Osteocyte (in vitro differentiated cells): ENCODE data around the gene HOXA10. TPM values are rescaled to one million over a fixed set of nuclear protein-coding genes. Genes with fewer than 3 reads are reported as not detected.

Experiments used
- DNase-seq: peaks from one replicate; pipeline ENCODE4 v3.0.0; 2021; ENCODE audit warnings: mixed read lengths; ENCODE audit not compliant: unreplicated experiment; ENCODE audit errors: extremely low spot score
- H3K27ac Mint-ChIP-seq: one replicate; pipeline ENCODE4 v1.8.0; 2021; ENCODE audit warnings: mild to moderate bottlenecking, mixed read lengths; ENCODE audit not compliant: unreplicated experiment
- H3K27me3 Mint-ChIP-seq: one replicate; pipeline ENCODE4 v1.8.0; 2021; ENCODE audit warnings: mixed read lengths; ENCODE audit not compliant: unreplicated experiment
- H3K36me3 Mint-ChIP-seq: one replicate; pipeline ENCODE4 v1.8.0; 2021; ENCODE audit warnings: mixed read lengths; ENCODE audit not compliant: unreplicated experiment
- H3K4me1 Mint-ChIP-seq: one replicate; pipeline ENCODE4 v1.8.0; 2021; ENCODE audit warnings: mixed read lengths; ENCODE audit not compliant: unreplicated experiment
- H3K4me3 Mint-ChIP-seq: one replicate; pipeline ENCODE4 v1.8.0; 2021; ENCODE audit warnings: mild to moderate bottlenecking, moderate library complexity, mixed read lengths; ENCODE audit not compliant: unreplicated experiment
- H3K9me3 Mint-ChIP-seq: one replicate; pipeline ENCODE4 v1.8.0; 2021; ENCODE audit warnings: mixed read lengths; ENCODE audit not compliant: unreplicated experiment
- total RNA-seq: library from RNA; stranded (reverse); gene quantifications from 2 replicates; pipeline ENCODE4 v1.2.1, GENCODE V29; 2021
- TF ChIP-seq, protein P1 (sequence below): fragments of 200-600 bp; sonication (generic); IDR thresholded peaks from 2 replicates; pipeline ENCODE4 v1.5.0; 2021; ENCODE audit warnings: antibody characterized with exemption, mild to moderate bottlenecking, moderate library complexity

HOXA10 gene
- total RNA-seq, 1 donor from 2014 or later: not detected

DNA sequence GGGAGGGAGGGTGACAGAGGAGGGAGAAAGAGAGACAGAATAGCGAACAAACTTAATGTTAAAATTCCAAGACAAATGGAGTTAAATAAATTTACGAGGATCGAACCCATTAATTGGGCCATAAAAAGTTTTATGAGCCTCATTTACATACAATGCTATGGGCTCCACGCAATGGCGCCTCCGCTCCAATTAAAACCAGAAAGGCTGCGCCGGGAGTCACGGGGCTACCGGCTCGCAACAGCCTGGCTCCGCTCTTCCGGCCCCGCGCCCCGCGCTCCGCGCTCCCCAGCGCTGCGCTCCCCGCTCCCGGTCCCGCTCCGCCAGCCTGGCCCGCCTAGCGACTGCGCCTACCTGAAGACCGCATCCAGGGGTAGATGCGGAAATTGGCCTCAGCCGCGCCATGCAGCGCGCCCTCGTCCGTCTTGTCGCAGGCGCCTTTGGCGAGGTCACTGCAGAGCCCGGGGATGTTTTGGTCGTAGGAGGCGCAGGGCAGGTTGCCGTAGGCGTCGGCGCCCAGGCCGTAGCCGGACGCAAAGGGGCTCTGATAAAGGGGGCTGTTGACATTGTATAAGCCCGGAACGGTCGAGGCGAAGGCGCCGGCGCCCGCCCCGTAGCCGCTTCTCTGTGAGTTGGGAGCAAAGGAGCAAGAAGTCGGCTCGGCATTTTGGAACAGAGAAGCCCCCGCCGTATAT is 18.2 kb downstream of the HOXA10 start:
- H3K27ac Mint-ChIP-seq: no peak overlapping the region
- H3K4me3 Mint-ChIP-seq: no peak overlapping the region
- H3K36me3 Mint-ChIP-seq: peaks cover 1% of the 10 kb centered on the region
- no peak for DNase-seq
- TF ChIP-seq, protein P1, sequence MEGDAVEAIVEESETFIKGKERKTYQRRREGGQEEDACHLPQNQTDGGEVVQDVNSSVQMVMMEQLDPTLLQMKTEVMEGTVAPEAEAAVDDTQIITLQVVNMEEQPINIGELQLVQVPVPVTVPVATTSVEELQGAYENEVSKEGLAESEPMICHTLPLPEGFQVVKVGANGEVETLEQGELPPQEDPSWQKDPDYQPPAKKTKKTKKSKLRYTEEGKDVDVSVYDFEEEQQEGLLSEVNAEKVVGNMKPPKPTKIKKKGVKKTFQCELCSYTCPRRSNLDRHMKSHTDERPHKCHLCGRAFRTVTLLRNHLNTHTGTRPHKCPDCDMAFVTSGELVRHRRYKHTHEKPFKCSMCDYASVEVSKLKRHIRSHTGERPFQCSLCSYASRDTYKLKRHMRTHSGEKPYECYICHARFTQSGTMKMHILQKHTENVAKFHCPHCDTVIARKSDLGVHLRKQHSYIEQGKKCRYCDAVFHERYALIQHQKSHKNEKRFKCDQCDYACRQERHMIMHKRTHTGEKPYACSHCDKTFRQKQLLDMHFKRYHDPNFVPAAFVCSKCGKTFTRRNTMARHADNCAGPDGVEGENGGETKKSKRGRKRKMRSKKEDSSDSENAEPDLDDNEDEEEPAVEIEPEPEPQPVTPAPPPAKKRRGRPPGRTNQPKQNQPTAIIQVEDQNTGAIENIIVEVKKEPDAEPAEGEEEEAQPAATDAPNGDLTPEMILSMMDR: no peak
- H3K9me3 Mint-ChIP-seq: peaks cover 7% of the 10 kb centered on the region
- peaks cover 18% of the 10 kb centered on the region for H3K4me1 Mint-ChIP-seq
- H3K27me3 Mint-ChIP-seq: peaks cover 90% of the 10 kb centered on the region

DNA sequence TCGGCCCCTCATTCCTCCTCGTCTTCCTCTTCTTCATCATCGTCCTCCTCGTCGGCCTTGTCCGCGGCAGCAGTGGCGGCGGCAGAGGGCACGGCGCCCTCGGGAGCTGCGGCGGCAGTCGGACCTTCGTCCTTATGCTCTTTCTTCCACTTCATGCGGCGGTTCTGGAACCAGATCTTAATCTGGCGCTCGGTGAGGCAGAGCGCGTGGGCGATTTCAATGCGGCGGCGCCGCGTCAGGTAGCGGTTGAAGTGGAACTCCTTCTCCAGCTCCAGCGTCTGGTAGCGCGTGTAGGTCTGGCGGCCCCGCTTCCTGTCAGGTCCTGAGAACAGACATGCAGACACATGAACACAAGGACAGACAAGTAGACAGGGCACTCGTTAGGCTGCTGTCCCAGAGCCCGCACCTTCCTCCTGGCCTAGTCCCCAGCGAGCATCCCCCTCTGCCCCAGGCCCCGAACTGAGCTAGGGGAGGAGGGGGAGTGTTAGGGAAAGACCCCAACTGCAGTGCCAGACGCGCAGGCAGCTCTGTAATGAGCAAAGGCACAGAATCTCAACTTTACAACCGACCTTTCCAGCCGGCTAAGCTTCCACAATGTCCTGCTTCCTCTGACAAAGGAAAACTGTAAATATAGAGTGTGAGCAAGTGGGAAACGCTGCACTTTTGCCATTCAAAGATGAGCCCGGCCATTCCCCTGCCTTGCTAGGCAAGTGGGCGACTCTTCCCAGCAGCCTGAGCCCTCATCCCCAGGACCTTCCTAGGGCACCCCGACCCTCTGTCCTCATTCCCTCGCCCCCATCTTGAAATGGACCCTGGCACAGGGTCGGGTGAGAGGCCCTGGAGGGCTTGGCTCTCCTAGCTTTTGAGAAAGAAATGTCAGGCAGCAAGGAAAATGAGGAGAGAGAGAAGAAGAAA is 19.0 kb downstream of the HOXA10 start:
- Mint-ChIP-seq H3K9me3 (peaks cover 7% of the 10 kb centered on the region), H3K36me3 (peaks cover 1% of the 10 kb centered on the region), H3K4me1 (peaks cover 18% of the 10 kb centered on the region), H3K4me3 (no peak overlapping the region), H3K27me3 (peaks cover 94% of the 10 kb centered on the region), H3K27ac (no peak overlapping the region)
- TF ChIP-seq, protein P1: no peak
- no peak for DNase-seq

DNA sequence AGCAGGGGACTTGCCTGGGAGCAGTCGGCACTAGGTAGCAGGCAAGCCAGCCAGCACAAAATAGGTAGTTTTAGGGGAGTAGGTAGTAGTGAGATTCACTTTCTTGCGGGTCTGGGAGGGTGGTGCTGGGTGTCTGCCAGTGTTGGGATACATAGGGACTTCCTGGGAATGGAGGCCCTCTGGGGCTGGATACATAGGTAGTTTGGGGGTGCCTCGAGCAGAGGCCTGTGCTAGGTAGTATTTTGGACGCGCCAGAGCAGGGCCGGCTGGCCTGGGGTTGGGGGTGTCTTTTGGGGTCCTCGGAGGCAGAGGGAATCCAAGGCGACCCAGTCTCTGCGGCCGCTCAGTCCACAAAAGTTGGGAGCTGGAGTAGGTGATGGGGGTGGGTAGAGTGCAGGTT is 19.8 kb downstream of the HOXA10 start:
- Mint-ChIP-seq H3K9me3 (peaks cover 7% of the 10 kb centered on the region), H3K27ac (no peak overlapping the region), H3K4me1 (peaks cover 18% of the 10 kb centered on the region), H3K4me3 (no peak overlapping the region), H3K27me3 (peaks cover 93% of the 10 kb centered on the region), H3K36me3 (peaks cover 1% of the 10 kb centered on the region)
- no peak for DNase-seq
- TF ChIP-seq, protein P1: no peak

DNA sequence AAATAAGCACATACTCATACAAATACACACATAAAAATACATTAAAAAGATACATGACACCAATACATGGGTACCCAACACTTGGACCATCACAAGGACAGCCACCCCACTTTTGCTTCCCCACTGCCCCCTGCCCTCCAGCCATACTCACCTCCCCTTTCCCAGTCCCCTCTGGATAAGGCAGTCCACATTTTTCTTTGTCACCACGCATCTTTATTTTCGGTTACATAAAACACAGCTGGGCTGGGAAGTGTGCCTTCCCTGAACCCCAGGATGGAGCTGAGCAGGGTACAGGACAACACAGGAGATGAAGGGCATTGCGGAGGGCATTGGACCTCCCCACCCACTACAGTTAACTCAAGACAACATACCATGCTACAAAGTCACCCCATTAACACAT is 20.6 kb downstream of the HOXA10 start:
- peaks cover 7% of the 10 kb centered on the region for H3K9me3 Mint-ChIP-seq

More for the DNA sequence above, 20.6 kb downstream of the HOXA10 start:
- TF ChIP-seq, protein P1: no peak
- H3K27me3 Mint-ChIP-seq: peaks cover 90% of the 10 kb centered on the region
- H3K4me1 Mint-ChIP-seq: peaks cover 18% of the 10 kb centered on the region
- H3K36me3 Mint-ChIP-seq: peaks cover 1% of the 10 kb centered on the region
- no peak for DNase-seq
- H3K4me3 Mint-ChIP-seq: no peak overlapping the region
- H3K27ac Mint-ChIP-seq: no peak overlapping the region
